ENCODE results near the gene EVL. TPM values are rescaled to one million over a fixed set of nuclear protein-coding genes. Genes with fewer than 3 reads are reported as not detected.

EVL gene
- total RNA-seq, 2 experiments from 2014 or later = 206 to 298 TPM

DNA sequence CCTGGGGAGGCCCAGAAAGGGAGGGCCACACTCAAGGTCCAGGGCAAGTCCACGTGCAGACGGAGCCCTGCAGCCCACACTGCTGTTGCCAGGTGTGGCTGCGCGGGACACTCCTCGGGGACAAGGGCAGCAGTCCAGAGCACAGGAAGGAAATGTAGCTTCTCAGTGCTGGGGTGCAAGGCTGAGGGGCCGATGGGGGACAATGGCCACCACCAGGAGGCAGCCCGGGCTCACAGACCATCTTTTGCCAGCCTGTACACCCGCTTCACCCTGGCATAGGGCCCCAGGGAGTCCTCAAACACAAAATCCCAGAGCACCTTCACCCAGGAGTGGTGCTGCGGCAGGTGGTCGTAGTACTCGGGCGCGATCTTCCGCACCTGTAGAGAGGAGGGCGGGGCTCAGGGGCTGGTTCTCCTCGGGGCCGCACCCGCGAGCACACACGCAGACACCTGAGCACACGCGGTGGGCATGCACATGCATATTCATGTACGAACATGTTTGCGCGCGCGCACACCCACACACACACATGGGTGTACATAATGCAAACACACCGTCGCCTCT, 81.4 kb downstream of the EVL start:
- H3K9me3 ChIP-seq (ENCODE audit: low read length) = no peaks in the 10 kb centered on the region
- H3K4me2 ChIP-seq (ENCODE audit: low read length) = peak overlapping the region; percentile 25; the same call in 1 of the 2 replicates
- H3K4me3 ChIP-seq (ENCODE audit: low read depth, low read length, poor library complexity, severe bottlenecking) = no peak overlapping the region
- H3K36me3 ChIP-seq (ENCODE audit: insufficient read depth, low read length) = 0 out of 2 replicates have a peak, but pooled peaks cover 6% of the 10 kb centered on the region
- peak overlapping the region; percentile 27 for H3K27ac ChIP-seq (ENCODE audit: low read depth, low read length, poor library complexity, severe bottlenecking)
- no TSS peak for BruUV-seq (replicated peaks)
- H2AFZ ChIP-seq (ENCODE audit: low read length) = no peak overlapping the region
- no peak for TF ChIP-seq EZH2phosphoT487 (IDR thresholded peaks at IDR 0.05; ENCODE audit: borderline replicate concordance, low read depth, low read length)
- no peak for TF ChIP-seq CTCF (conservative IDR thresholded peaks at IDR 0.05; ENCODE audit: low read length)
- CTCF ChIA-PET (ENCODE audit: unreplicated experiment) = no interaction called here
- intact Hi-C loops (cut with micrococcal nuclease; ENCODE audit: unreplicated experiment) = loop anchor here (2.0 kb wide), 1 partner anchor 46 kb away; no protein-coding TSS in a partner anchor
- H3K79me2 ChIP-seq (ENCODE audit: insufficient read depth, low read depth, low read length) = no peaks in the 10 kb centered on the region
- POLR2A ChIA-PET = interaction anchor here (0.6 to 1.0 kb wide), 2 partner anchors 10 to 666 kb away, joined by 3 read pairs; partner anchors contain the start of gene SETD3
- peaks cover 22% of the 10 kb centered on the region for H3K4me1 ChIP-seq (ENCODE audit: insufficient read depth, low read length, poor library complexity, severe bottlenecking)
- no peak for DNase-seq (ENCODE audit: low spot score)
- no peaks in the 10 kb centered on the region for H3K9me2 ChIP-seq (ENCODE audit: insufficient read depth, low read length)
- no peaks in the 10 kb centered on the region for H4K20me1 ChIP-seq (ENCODE audit: insufficient read depth, low read length)

DNA sequence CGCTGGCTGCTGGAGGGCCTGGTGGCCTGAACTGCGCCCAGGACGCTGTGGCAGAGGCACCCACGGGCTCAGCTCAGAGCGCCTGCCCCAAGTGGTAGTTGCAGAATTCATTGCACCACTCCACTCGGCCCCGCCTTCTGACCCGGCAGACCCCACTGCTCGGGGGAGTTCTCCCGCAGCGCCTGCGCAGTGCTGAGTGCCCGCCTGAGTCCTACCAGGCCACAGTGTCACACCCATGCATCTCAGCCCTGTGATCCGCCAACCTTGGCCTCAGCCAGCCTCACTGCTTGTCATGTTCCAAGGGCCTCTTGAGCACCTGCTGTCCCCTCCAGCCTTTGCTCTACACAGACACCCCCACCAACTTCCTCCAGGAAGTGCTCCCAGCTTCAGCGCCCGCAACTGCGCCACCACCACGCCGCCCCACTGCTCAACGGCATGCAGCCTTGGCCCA, 82.0 kb downstream of the EVL start:
- BruUV-seq (replicated peaks) = no TSS peak

More for the DNA sequence above, 82.0 kb downstream of the EVL start:
- H3K9me3 ChIP-seq (ENCODE audit: low read length) = no peaks in the 10 kb centered on the region
- no peaks in the 10 kb centered on the region for H4K20me1 ChIP-seq (ENCODE audit: insufficient read depth, low read length)
- H3K9me2 ChIP-seq (ENCODE audit: insufficient read depth, low read length) = no peaks in the 10 kb centered on the region
- peak overlapping the region; percentile 27 for H3K27ac ChIP-seq (ENCODE audit: low read depth, low read length, poor library complexity, severe bottlenecking)
- peak overlapping the region; percentile 25 for H3K4me2 ChIP-seq (ENCODE audit: low read length)
- peaks cover 22% of the 10 kb centered on the region for H3K4me1 ChIP-seq (ENCODE audit: insufficient read depth, low read length, poor library complexity, severe bottlenecking)
- POLR2A ChIA-PET = interaction anchor here (0.6 to 1.0 kb wide), 2 partner anchors 10 to 666 kb away, joined by 3 read pairs; partner anchors contain the start of gene SETD3
- no peaks in the 10 kb centered on the region for H3K79me2 ChIP-seq (ENCODE audit: insufficient read depth, low read depth, low read length)
- no peak overlapping the region for H2AFZ ChIP-seq (ENCODE audit: low read length)
- CTCF ChIA-PET (ENCODE audit: unreplicated experiment) = no interaction called here
- peak overlapping the region; percentile 20 for H3K4me3 ChIP-seq (ENCODE audit: low read depth, low read length, poor library complexity, severe bottlenecking)
- peak; percentile 83 for DNase-seq (ENCODE audit: low spot score)
- intact Hi-C loops (cut with micrococcal nuclease; ENCODE audit: unreplicated experiment) = loop anchor here (2.0 kb wide), 1 partner anchor 46 kb away; no protein-coding TSS in a partner anchor
- 0 out of 2 replicates have a peak, but pooled peaks cover 6% of the 10 kb centered on the region for H3K36me3 ChIP-seq (ENCODE audit: insufficient read depth, low read length)
- no peak for TF ChIP-seq EZH2phosphoT487 (IDR thresholded peaks at IDR 0.05; ENCODE audit: borderline replicate concordance, low read depth, low read length)
- 0 out of 2 replicates have a peak, but pooled peaks have one; percentile 16 for TF ChIP-seq CTCF (conservative IDR thresholded peaks at IDR 0.05; ENCODE audit: low read length)
